Naive thymus-derived CD4-positive, alpha-beta T cell (primary cell): Measurements from ENCODE around the gene IQCN. TPM values are rescaled to one million over a fixed set of nuclear protein-coding genes. Genes with fewer than 3 reads are reported as not detected.
"Not testable (repeated sequence)": the region's sequence is repeated elsewhere in the genome, so short reads cannot be mapped to it uniquely, and the experiment has no call there.

Experiments used
- ATAC-seq: fragments of 150-1000 bp; cut with Tn5 transposase; 2 replicates; pipeline ENCODE4 v1.10.0; 2021; ENCODE audit warnings: mild to moderate bottlenecking, moderate library complexity
- CTCF ChIA-PET: fragments of 350-600 bp; sonication (Branson Sonifier 250); formaldehyde crosslinking; loops from one replicate; lab custom pipeline; 2021; ENCODE audit warnings: antibody characterized with exemption; lab: Charles Lee
- POLR2A ChIA-PET: fragments of 350-600 bp; sonication (Branson Sonifier 250); formaldehyde crosslinking; loops from one replicate; lab custom pipeline; 2021; ENCODE audit warnings: antibody characterized with exemption, inconsistent platforms; lab: Charles Lee
- DNase-seq, 9 donors: peaks; one replicate each; pipeline versions ENCODE4 v3.0.0 to v3.0.0-alpha.2; 2020 to 2022; ENCODE audit warnings: mixed read lengths in 1 of 9
- H3K27ac ChIP-seq: one replicate; pipeline ENCODE4 v1.7.0; 2013; ENCODE audit warnings: mild to moderate bottlenecking, low read depth, low read length, moderate library complexity
- H3K27me3 ChIP-seq, 2 donors: one replicate each; pipeline ENCODE4 v1.7.0; 2013; ENCODE audit warnings: low read length in 2 of 2, mild to moderate bottlenecking in 2 of 2, moderate library complexity in 2 of 2; ENCODE audit not compliant: control insufficient read depth in 2 of 2, insufficient read depth in 2 of 2
- H3K36me3 ChIP-seq, 3 experiments: 1 replicate in 2 of 3; 2 replicates in 1 of 3; pipeline ENCODE4 v1.7.0; 2013; ENCODE audit warnings: low read length in 3 of 3, mild to moderate bottlenecking in 3 of 3, moderate library complexity in 1 of 3; ENCODE audit not compliant: insufficient read depth in 3 of 3, control insufficient read depth in 2 of 3
- H3K4me1 ChIP-seq, 2 donors: one replicate each; pipeline ENCODE4 v1.7.0; 2013; ENCODE audit warnings: low read length in 2 of 2, mild to moderate bottlenecking in 2 of 2, moderate library complexity in 1 of 2; ENCODE audit not compliant: control insufficient read depth in 2 of 2, insufficient read depth in 2 of 2
- H3K4me3 ChIP-seq: 2 replicates; pipeline ENCODE4 v1.7.0; 2013; ENCODE audit warnings: mild to moderate bottlenecking, low read length
- H3K9me3 ChIP-seq, 3 experiments: 1 replicate in 2 of 3; 2 replicates in 1 of 3; pipeline ENCODE4 v1.7.0; 2013; ENCODE audit warnings: low read length in 3 of 3; ENCODE audit not compliant: control insufficient read depth in 2 of 3
- H3K27ac Mint-ChIP-seq, 9 donors: one replicate each; pipeline ENCODE4 v1.8.0; 2020 to 2022; ENCODE audit warnings: mixed read lengths in 9 of 9, mild to moderate bottlenecking in 8 of 9, moderate library complexity in 5 of 9, inconsistent platforms in 2 of 9
- H3K27me3 Mint-ChIP-seq, 5 donors: one replicate each; pipeline ENCODE4 v1.8.0; 2021 to 2022; ENCODE audit warnings: mixed read lengths in 5 of 5, mild to moderate bottlenecking in 1 of 5
- H3K36me3 Mint-ChIP-seq, 5 donors: one replicate each; pipeline ENCODE4 v1.8.0; 2020 to 2022; ENCODE audit warnings: mixed read lengths in 5 of 5, mild to moderate bottlenecking in 3 of 5, inconsistent platforms in 1 of 5
- H3K4me1 Mint-ChIP-seq, 7 donors: one replicate each; pipeline ENCODE4 v1.8.0; 2020 to 2022; ENCODE audit warnings: mixed read lengths in 7 of 7, mild to moderate bottlenecking in 3 of 7, inconsistent platforms in 1 of 7
- H3K4me3 Mint-ChIP-seq, 10 donors: one replicate each; pipeline ENCODE4 v1.8.0; 2020 to 2022; ENCODE audit warnings: mild to moderate bottlenecking in 10 of 10, mixed read lengths in 10 of 10, moderate library complexity in 6 of 10, inconsistent platforms in 2 of 10
- H3K9me3 Mint-ChIP-seq, 11 donors: one replicate each; pipeline ENCODE4 v1.8.0; 2020 to 2022; ENCODE audit warnings: mixed read lengths in 11 of 11, mild to moderate bottlenecking in 4 of 11, inconsistent platforms in 1 of 11, moderate library complexity in 1 of 11
- intact Hi-C, 2 donors: fragments of 100-400 bp; cut with micrococcal nuclease; formaldehyde crosslinking; loops; one replicate each; pipeline ENCODE4 v1.15.1; 2023
- polyA plus RNA-seq, 2 donors: library from polyadenylated mRNA; unstranded; fragments of 300-500 nt; fragmentation: Illumina TruSeq; gene quantifications; one replicate each; pipeline ENCODE4 v1.2.3, GENCODE V29; 2021
- total RNA-seq, 6 experiments: library from RNA in 5 of 6; stranded (reverse) in 5 of 6; gene quantifications; 1 replicate in 5 of 6; 2 replicates in 1 of 6; pipeline ENCODE4 v1.2.3 and lab custom pipeline; 2021 to 2026

IQCN gene
- total and polyA plus RNA-seq, 7 experiments from 2014 or later, result 0.19 to 28.3 (median 6.5) TPM

GRCh38 chr19:18218600-18218999 lies 55.7 kb downstream of the IQCN start:
- H3K4me1 ChIP-seq, result no peaks in the 10 kb centered on the region
- Mint-ChIP-seq H3K4me1 (peaks cover 0 to 7% (median 3%) of the 10 kb centered on the region in 7 donors), H3K36me3 (no peaks in the 10 kb centered on the region), H3K4me3 (no peak overlapping the region), H3K27ac (no peak overlapping the region), H3K27me3 (peaks cover 8 to 28% (median 17%) of the 10 kb centered on the region in 5 donors), H3K9me3 (peaks cover 0 to 2% (median 0%) of the 10 kb centered on the region in 11 donors)
- no peak overlapping the region for H3K27ac ChIP-seq
- no peaks in the 10 kb centered on the region for H3K9me3 ChIP-seq
- ChIA-PET CTCF (interaction anchor here (0.9 kb wide), 1 partner anchor 30 kb away, joined by 3 read pairs; no protein-coding TSS in a partner anchor), POLR2A (no interaction called here)
- H3K36me3 ChIP-seq, result no peaks in the 10 kb centered on the region
- DNase-seq (no peak), ATAC-seq (no peak)
- H3K27me3 ChIP-seq, result peaks cover 0 to under 1% of the 10 kb centered on the region in 2 donors
- H3K4me3 ChIP-seq, result no peak overlapping the region
- intact Hi-C loops, result no loop called here

DNA sequence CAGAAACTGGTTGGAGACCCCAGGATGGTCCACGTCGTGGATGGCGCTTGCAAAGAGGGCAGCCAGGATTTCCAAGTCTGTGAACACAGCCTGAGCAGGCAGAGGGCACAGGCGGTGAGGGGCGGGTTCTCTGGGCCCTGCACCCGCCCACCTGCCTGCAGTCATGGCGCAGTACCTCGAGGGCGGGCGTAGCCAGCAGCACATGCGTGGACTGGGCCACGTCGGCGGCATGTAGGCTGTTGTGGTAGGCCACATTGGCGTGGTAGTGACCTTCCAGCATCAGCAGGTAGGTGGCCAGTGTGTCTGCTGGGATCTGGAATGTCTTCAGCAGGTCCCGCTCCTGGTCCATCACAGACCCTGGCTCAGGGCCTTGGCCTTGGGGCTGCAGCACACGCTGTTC lies 56.1 kb downstream of the IQCN start:
- no peaks in the 10 kb centered on the region for H3K36me3 Mint-ChIP-seq
- no peak for DNase-seq
- Histone ChIP-seq H3K9me3 (no peaks in the 10 kb centered on the region), H3K4me1 (no peaks in the 10 kb centered on the region), H3K4me3 (no peak overlapping the region), H3K27me3 (no peaks in the 10 kb centered on the region), H3K27ac (no peak overlapping the region), H3K36me3 (no peaks in the 10 kb centered on the region)
- H3K27me3 Mint-ChIP-seq, result peaks cover 8 to 28% (median 17%) of the 10 kb centered on the region in 5 donors
- no peak overlapping the region for H3K4me3 Mint-ChIP-seq
- no peaks in the 10 kb centered on the region for H3K9me3 Mint-ChIP-seq
- H3K27ac Mint-ChIP-seq, result no peak overlapping the region
- ATAC-seq, result no peak
- peaks cover 0 to 7% (median 3%) of the 10 kb centered on the region in 7 donors for H3K4me1 Mint-ChIP-seq
- ChIA-PET CTCF (no interaction called here), POLR2A (no interaction called here)
- intact Hi-C loops, result no loop called here

GRCh38 chr19:18216789-18217188 lies 57.5 kb downstream of the IQCN start:
- H3K36me3 ChIP-seq, result no peaks in the 10 kb centered on the region
- ChIA-PET CTCF (no interaction called here), POLR2A (no interaction called here)
- DNase-seq, result no peak
- Mint-ChIP-seq H3K4me3 (no peak overlapping the region), H3K4me1 (peaks cover 0 to 7% (median 3%) of the 10 kb centered on the region in 7 donors), H3K27me3 (peaks cover 4 to 19% (median 8%) of the 10 kb centered on the region in 5 donors), H3K9me3 (no peaks in the 10 kb centered on the region), H3K36me3 (no peaks in the 10 kb centered on the region), H3K27ac (no peak overlapping the region)
- H3K9me3 ChIP-seq, result no peaks in the 10 kb centered on the region
- H3K4me3 ChIP-seq, result no peak overlapping the region
- no peak overlapping the region for H3K27ac ChIP-seq
- no peaks in the 10 kb centered on the region for H3K27me3 ChIP-seq
- no peak for ATAC-seq
- no peaks in the 10 kb centered on the region for H3K4me1 ChIP-seq
- intact Hi-C loops, result no loop called here

- POLR2A ChIA-PET, result no interaction called here
Measured at GRCh38 chr19:18214779-18215433, 59.3 kb downstream of the IQCN start.

DNA sequence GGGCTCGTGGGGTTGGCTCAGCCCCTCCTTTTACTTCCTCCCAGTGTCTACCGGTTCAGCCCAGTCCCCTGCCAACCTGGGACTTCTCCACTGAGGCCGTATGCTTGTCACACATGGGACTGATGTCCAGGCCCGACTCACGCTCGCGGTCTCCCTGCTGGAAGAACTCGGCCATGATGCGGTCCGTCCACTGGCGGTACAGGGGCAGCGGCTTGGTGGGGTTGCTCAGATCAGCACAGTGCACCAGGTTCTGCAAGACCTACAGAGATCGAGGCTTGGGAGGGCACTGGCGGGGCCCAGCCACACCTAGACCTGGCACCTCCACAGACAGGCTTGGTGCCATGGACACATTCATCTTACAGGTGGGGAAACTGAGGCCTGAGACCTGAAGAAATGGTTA lies 62.6 kb downstream of the IQCN start:
- Mint-ChIP-seq H3K4me1 (no peaks in the 10 kb centered on the region), H3K36me3 (no peaks in the 10 kb centered on the region), H3K4me3 (no peak overlapping the region), H3K9me3 (no peaks in the 10 kb centered on the region), H3K27ac (no peak overlapping the region), H3K27me3 (peaks cover 0 to 19% (median 11%) of the 10 kb centered on the region in 5 donors)
- intact Hi-C loops, result no loop called here
- Histone ChIP-seq H3K27me3 (no peaks in the 10 kb centered on the region), H3K36me3 (no peaks in the 10 kb centered on the region), H3K4me3 (no peak overlapping the region), H3K4me1 (no peaks in the 10 kb centered on the region), H3K27ac (no peak overlapping the region), H3K9me3 (no peaks in the 10 kb centered on the region)
- CTCF ChIA-PET, result interaction anchor here (0.7 kb wide), 1 partner anchor 1088 kb away, joined by 6 read pairs; no protein-coding TSS in a partner anchor
- no peak for ATAC-seq
- POLR2A ChIA-PET, result interaction anchor here (0.6 kb wide), 2 partner anchors 147 to 261 kb away, joined by 3 read pairs; no protein-coding TSS in a partner anchor
- no peak for DNase-seq

More at GRCh38 chr19:18214779-18215433, 59.3 kb downstream of the IQCN start:
- Histone ChIP-seq H3K4me3 (no peak overlapping the region), H3K27me3 (no peaks in the 10 kb centered on the region), H3K36me3 (no peaks in the 10 kb centered on the region), H3K27ac (no peak overlapping the region), H3K9me3 (no peaks in the 10 kb centered on the region), H3K4me1 (no peaks in the 10 kb centered on the region)
- no peak for ATAC-seq
- CTCF ChIA-PET, result interaction anchor here (0.7 kb wide), 1 partner anchor 20 kb away, joined by 3 read pairs; no protein-coding TSS in a partner anchor
- intact Hi-C loops, result no loop called here
- Mint-ChIP-seq H3K27ac (no peak overlapping the region), H3K9me3 (no peaks in the 10 kb centered on the region), H3K4me3 (no peak overlapping the region), H3K36me3 (no peaks in the 10 kb centered on the region), H3K27me3 (peaks cover 0 to 12% (median 8%) of the 10 kb centered on the region in 5 donors), H3K4me1 (no peaks in the 10 kb centered on the region)
- no peak for DNase-seq

- not testable (repeated sequence) for H3K27me3 ChIP-seq, DNase-seq, H3K36me3 ChIP-seq, H3K36me3 Mint-ChIP-seq, H3K27ac ChIP-seq, H3K27ac Mint-ChIP-seq, ATAC-seq, H3K4me3 Mint-ChIP-seq, H3K4me1 ChIP-seq, H3K4me3 ChIP-seq, H3K4me1 Mint-ChIP-seq, H3K9me3 ChIP-seq, H3K9me3 Mint-ChIP-seq
- ChIA-PET POLR2A (interaction anchor here (0.6 kb wide), 1 partner anchor 10 kb away, joined by 3 read pairs; no protein-coding TSS in a partner anchor), CTCF (interaction anchor here (1.3 to 1.8 kb wide), 3 partner anchors 40 to 201 kb away, joined by 4 to 5 read pairs (median 4); no protein-coding TSS in a partner anchor)
- H3K27me3 Mint-ChIP-seq, result peaks cover 0 to 16% (median 11%) of the 10 kb centered on the region in 5 donors
- intact Hi-C loops, result loop anchor here in 1 of 2 donors (2.0 kb wide), 1 partner anchor 201 kb away; no protein-coding TSS in a partner anchor
Measured at GRCh38 chr19:18209912-18210311, 64.3 kb downstream of the IQCN start.
